Stimulated activated CD8-positive, alpha-beta memory T cell treated with anti-CD3 and anti-CD28 coated beads, Interleukin-12 subunit alpha, Interleukin-12 subunit beta, amount 100 ng/mL, for 24 hours (primary cell): ENCODE results near the gene CNDP1.
A peak's percentile ranks its signal among the peaks of the same experiment; 100 is the strongest.
"Not testable (repeated sequence)": the region's sequence is repeated elsewhere in the genome, so short reads cannot be mapped to it uniquely, and the experiment has no call there.

Experiments used
- DNase-seq: peaks from one replicate; pipeline ENCODE4 v3.0.0-alpha.2; 2020; ENCODE audit errors: extremely low read depth

CNDP1 gene, protein sequence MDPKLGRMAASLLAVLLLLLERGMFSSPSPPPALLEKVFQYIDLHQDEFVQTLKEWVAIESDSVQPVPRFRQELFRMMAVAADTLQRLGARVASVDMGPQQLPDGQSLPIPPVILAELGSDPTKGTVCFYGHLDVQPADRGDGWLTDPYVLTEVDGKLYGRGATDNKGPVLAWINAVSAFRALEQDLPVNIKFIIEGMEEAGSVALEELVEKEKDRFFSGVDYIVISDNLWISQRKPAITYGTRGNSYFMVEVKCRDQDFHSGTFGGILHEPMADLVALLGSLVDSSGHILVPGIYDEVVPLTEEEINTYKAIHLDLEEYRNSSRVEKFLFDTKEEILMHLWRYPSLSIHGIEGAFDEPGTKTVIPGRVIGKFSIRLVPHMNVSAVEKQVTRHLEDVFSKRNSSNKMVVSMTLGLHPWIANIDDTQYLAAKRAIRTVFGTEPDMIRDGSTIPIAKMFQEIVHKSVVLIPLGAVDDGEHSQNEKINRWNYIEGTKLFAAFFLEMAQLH

DNA sequence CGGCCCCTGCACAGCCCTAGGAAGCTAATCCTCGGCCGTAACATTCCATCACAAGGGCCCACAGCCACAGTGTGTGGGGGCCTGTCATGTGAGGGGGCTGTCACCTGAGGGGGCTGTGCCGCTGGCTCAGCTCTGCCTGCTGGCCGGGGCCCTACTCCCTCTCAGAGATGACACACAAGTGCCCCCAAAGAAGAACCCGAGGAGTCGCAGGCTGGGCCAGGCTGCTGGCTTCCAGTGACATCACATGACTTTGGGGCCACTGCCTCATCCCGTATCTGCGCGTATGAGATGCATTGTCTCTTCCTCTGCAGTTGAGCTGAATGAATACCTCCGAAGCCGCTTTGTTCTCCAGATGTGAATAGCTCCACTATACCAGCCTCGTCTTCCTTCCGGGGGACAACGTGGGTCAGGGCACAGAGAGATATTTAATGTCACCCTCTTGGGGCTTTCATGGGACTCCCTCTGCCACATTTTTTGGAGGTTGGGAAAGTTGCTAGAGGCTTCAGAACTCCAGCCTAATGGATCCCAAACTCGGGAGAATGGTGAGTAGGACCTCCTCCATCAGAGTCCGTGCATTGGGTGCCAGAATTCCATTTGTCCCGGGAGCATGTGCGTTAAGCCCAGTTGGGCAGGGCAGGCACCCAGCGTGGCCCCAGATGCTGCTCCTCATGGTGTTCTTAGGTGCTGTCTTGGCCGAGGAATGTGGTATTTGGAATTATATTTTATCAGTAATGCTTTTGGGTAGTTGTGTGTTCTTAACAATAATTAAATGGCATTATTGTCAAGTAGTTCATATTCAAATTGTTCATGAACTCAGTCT lies at the start of gene CNDP1:
Gene CNDP1, plus strand, starts transcription at position 351 of the 820 bp plus-strand sequence. Its CDS starts 168 bp downstream, at position 519.
- no peak for DNase-seq

DNA sequence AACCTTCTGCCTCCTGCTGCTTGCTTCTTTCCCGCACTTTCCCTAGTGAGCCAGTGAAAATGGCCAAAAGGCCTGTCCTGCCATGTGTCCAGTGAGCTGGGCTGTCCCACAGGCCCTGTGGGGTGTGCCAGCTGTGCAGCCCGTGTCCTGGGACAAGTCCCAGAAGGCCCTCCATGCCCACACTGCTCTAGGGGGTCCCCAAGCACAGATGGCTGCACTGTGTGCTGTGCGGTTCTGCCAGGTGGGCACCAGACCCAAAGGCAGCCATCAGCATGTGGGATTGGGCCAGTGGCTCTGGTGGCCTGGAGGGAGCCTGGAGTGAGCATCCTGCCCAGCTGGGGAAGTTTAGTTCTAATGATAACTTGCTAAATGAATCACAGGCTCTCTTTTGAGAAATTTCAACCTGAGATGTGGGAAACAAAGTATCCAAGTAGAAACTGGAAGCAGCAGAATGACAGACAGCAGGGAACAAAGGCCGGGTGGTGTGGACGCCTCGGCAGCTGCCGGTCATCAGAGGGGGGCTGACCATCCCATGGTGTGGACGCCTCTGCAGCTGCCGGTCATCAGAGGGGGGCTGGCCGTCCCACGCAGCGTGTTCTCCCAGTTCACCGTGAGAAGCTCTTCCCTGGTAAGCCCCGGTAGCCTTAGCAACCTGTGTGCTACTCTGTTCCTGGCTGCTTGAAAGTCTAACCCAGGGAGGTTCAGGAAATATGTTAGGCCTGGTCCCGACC lies 48.0 kb upstream of the CNDP1 start:
- DNase-seq = no peak

DNA sequence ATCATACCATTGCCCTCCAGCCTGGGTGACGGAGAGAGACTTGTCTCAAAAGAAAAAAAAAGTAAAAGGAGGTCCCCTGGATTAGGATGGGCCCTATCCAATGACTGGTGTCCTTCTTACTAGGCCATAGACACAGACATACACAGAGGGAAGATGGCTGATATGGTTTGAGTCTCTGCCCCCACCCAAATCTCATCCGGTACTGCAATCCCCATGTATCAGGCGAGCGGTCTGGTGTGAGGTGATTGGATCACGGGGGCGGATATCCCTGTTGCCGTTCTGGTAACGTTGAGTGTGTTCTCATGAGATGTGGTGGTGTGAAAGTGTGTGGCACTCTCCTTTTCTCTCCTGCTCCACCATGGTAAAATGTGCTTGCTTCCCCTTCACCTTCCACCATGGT lies 45.9 kb upstream of the CNDP1 start:
- no peak for DNase-seq

DNA sequence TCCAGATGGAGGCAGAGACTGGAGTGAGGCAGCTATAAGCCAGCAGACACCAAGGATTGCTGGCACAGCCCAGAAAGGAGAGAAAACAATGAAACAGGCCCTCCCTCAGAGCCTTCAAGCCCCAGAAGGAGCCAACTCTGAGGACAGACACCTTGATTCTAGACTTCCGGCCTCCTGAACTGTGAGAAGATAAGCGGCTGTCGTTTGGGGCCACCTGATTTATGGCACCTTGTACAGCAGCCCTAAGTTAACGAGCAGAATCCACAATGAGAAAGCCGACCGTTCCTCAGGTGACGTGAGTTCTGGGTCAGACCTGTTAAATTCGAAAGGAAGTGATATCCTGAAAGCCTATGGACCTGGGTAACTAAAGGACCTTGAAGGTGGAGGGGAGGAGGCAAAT lies 45.4 kb upstream of the CNDP1 start:
- DNase-seq = no peak

DNA sequence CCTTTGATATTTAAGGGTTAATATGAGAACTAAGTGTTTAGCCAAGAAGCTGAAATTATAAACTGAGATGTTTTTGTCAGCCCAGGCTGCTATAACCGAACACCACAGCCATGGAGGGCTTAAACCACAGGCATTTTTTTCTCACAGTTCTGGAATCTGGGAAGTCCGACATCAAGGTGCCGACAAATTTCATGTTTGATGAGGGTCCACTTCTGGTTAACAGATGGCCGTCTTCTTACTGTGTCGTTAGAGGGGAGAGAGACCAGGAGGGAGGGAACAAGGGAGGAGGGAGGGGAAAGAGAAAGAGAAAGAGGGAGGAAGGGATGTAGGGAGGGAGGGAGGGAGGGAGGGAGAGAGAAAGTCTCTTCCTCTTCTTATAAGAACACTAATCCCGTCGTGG lies 44.6 kb upstream of the CNDP1 start:
- DNase-seq = no peak

DNA sequence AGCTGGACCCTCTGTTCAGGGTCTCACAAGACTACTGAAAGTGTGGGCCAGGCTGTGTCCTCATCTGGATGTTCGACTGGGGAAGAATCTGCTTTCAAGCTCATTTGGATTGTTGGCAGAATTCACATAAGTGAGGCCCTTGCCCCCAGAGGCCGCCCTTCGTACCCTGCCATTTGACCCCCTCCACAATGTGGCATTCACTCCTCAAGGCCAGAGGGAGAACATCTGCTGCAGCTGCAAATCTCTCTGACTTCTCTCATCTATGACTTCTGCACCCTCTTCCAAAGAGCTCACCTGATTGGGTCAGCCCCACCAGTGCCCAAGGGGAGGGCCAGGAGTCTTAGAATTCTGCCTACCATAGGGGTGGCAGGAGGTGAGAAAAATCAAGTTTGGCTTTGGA lies 42.0 kb upstream of the CNDP1 start:
- no peak for DNase-seq

DNA sequence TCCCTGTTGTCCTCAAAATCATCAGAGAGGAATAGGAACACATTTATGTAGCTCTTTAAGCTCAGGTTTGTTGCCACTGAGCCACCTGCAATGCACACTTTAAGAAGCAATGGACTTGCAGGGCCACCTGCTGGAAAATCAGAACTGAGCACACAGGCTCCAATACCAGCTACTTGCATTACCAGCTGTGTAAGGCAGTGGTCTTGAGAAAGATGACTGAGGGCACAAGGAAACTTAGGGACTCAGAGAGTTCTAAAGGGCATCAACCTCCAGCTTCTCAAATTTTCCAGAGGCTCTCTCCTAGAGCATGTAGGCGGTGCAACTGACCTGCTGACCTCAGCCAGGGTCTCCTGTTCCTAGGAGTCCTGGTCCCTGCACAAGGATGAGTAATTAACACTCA lies 40.6 kb upstream of the CNDP1 start:
- no peak for DNase-seq

DNA sequence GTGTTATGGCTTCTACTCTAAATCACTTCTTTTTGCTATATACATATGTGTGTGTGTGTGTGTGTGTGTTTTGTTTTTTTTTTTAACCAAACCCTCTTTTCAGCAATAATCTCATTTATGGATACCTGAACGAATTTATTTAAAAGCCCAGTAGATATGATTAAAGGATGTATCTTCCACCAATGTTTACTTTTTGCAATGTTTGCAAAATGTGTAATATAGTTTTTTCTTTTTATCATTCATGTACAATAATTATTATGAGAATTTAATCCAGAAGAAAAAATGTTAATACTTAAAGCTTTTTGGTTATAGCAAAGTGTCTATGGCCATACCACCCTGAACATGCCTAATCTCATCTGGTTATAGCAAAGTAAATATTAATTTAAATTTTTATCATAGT lies 39.8 kb upstream of the CNDP1 start:
- DNase-seq = no peak

DNA sequence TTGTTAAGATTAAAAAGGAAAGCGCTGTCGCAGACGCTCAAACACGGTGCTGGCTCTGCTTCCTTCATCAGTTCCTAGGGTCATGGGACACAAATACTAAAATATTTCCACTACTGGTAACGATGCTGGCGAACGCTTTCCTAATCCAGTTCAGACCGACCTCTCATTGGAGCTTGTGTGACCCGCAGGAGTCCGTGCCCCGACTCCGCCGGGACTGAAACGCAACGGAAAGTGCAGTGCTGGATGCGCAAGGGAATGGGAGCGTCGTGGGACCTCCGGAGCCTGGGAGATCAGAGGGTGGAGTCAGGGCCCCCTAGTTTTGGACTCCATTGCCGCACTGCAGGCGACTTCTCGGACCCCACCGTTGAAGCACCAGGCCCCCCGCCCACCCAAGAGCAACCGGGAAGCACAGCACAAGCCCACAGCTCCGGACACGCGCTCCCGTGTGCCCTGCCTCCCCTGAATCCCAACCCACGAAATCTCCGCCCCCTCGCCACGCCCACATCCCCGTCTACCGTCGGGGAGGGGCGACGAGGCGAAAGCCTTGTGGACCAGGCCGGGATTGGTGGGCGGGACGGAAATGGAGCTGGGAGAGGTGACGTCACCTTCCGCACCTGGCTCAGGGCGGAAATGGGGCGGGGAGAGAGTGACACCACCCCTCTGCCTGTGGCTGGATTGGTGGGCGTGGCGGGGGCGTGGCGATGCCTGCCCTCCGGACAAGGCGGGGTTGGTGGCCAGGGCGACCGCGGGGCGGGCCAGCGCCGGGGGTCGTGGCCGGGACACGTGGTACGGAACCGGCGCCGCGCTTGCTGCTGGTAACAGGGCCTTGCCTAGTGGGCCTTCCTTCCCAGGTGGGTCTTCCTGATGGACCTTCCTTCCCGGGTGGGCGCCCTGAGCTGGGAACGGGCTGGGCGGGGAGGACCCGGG lies 38.5 kb upstream of the CNDP1 start, which contains the start of gene CNDP2:
Gene CNDP2, plus strand, starts transcription at position 783 of the 927 bp plus-strand sequence. CDS start 3,611 bp downstream, outside the sequence.
- peak; percentile 99 for DNase-seq

DNA sequence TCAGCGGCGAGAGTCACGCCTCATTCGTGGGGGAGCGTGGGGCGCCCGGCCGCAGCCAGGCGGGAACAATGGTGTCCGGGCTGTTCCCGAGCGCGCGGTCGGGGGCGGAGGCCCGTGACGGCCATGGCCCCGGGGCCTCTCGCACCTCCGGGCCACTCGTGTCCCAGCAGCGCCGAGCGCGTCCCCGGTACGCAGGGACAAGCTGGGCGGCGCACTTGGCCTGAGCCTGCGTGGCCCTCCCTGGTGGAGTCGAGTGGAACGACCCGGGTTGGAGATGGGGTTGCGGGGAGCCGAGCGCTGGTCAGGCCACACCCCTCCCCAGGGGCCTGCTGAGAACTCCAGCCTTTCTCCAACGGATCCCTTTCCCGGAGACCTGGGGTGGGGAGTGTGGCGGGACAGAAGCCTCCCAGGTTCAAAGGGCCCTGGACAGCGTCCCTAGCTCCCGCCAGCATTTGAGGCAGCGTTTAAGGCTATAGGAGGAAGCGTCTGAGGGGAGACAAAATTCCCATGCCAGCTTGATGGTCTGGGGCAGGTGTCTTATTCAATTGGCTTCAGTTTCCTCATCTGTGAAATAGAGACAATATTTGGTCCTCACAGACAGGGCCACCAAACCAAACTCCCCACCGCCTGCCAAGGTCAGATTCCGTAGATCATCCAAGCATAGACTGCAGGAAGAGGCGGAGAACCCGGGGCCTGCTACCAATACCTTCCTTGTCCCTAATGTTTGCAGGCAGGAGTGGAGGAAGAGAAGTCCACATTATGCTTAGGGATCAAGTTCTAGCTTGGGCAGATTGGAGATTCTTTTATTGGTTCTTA lies 37.6 kb upstream of the CNDP1 start:
- DNase-seq = no peak

DNA sequence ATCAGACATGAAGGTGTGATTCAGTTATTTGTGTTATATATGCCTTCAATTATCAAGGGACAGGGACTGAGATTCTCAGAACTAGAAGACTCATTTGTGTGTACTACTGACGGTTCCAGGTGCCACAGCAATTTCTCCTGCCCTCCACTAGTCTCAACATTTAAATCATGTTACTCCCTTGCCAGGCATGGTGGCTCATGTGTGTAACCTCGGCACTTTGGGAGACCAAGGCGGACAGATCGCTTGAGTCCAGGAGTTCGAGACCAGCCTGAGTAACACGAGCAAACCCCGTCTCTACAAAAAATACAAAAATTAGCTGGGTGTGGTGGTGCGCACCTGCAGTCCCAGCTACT lies 37.0 kb upstream of the CNDP1 start:
- no peak for DNase-seq

DNA sequence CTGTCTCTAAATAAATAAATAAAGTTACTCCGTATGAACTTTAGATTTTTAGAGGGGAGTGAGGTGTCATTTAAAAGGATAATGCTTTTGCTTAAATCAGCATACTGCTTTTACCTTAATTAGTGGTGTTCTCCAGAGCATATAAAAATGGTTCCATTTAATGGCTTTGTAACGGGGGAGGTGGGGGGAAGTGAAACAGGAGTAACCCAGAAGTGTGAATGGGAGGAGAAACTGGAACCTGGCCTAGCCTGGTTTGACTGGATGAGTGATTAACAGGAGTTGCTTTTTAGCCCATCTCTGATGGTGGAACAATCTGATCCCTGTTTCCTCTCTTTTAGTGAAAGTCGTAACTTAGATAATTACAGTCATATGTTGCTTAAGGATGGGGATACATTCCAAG lies 36.5 kb upstream of the CNDP1 start:
- DNase-seq = no peak

DNA sequence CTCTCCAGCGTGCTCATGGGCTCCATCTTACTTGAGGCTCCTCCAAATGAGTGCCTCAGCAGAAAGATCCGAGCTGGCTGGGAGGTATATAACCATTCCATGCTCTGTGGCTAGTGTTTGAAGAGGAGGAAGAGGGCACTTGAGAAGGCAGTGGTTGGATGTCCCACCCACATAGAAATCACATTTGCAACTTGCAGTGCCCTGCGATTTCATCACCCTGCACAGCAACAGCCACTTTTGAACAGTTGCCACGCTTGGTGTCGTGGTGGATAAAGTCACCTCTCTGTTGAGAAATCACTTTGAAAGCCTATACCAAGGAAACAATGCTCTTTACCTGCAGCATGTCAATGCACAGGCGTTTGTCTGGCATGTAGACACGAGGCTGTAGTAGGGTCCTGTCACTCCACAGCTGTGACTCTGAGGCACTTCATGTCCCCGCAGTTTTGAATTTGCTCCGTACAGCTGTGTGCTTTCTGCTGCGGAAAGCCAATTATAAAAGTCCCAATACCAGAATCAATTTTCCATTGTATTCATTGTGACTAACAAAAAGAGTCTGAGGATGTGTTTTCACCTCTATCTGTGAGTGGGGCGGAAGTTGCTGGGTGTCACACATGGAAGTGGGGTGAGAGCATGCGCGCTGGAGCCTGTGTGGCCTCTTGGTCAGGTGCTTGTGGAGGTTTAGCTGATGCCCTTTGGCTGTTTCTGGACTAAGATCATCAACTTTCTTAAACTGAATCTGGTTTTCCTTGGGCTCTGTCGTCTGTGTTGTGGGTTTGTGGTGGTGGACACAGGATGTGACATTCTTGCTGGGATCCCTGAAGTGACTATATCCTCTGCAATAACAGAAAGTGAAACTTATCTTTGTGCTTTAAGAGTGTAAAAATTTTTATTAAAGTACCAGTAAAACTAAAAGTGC lies 35.3 kb upstream of the CNDP1 start:
- peak; percentile 63 for DNase-seq

DNA sequence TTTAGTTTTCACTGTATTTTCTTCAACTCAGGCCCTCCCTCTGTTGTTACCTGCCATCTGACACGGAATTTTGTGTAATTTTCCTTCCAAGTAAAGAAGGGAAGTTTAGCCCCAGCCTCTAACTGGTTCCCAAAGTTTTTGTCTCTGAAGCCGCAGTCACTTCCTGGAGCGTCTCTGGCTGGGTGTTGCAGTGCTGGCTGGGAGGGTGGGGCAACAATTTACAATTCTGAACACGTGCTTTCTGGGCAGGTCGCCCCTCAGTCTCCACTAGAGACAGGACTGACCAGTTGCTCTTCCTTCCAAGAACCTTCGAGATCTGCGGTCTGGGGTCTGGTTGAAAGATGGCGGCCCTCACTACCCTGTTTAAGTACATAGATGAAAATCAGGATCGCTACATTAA lies 34.7 kb upstream of the CNDP1 start:
- DNase-seq = no peak

DNA sequence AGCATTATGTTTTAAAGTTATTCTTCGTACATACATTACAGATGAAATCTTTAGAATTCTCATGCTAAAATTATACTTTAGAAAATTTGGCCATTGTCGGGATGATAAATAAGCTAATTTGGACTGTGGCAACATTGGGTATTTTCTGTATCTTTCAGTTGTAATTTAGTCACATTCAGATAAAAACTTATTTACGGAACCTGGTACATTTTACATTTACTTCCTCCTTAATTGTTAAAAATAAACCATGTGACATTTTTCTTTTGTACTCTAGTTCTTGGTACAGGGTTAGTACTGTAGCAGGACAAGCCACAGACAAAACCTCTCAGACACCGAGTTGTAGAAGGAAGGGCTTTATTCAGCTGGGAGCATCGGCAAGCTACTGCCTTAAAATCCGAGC lies 33.9 kb upstream of the CNDP1 start:
- DNase-seq = no peak

DNA sequence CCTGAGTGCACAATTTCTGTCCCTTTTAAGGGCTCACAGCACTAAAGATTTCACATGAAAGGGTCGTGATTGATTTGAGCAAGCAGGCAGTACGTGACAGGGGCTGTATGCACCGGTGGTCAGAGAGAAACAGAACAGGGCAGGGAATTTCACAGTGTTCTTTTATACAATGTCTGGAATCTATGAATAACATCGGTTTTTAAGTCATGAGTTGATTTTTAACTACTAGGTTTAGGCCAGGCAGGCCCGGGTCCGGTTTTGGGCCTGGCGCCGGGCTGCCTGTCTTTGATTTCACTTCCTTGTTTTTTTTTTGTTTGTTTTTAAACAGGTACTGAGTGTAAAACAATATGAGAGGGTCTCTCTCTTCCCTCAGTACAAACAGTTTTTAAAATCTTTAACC lies 33.5 kb upstream of the CNDP1 start:
- not testable (repeated sequence) for DNase-seq

DNA sequence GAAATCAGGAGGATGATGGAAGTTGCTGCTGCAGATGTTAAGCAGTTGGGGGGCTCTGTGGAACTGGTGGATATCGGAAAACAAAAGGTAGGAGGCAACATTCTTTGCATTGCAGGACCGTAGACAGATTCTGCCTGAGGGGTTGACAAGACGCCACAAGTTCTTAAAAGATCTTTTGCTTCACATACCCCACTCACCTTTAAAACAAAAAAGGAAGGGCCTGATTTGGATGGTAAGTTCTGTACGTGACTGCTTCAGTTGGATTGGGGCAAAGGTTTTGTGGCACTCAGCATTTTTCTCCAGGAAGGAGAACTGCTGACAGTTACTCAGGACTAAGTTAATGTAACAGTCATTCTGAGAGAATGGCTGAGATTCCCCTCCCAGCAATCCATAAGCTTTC lies 32.9 kb upstream of the CNDP1 start:
- DNase-seq = no peak

DNA sequence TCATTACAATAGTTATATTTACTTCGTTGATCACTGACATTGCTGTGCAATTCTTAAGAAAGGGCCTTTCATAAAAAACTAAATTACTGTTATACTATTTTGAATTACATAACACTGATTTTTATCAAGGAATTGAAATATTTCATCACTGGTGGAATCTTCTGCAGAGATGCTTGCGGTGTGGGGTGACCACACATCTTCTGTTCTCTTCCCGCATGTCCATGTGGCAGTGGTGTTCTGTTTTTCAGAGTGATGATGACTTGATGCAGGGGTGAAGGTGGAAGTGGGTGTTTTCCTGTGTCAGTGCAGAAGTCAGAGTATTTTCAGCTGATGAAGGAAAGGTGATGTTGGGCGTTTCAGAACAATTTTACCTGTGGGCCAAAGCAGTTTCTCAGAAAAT lies 31.2 kb upstream of the CNDP1 start:
- no peak for DNase-seq

DNA sequence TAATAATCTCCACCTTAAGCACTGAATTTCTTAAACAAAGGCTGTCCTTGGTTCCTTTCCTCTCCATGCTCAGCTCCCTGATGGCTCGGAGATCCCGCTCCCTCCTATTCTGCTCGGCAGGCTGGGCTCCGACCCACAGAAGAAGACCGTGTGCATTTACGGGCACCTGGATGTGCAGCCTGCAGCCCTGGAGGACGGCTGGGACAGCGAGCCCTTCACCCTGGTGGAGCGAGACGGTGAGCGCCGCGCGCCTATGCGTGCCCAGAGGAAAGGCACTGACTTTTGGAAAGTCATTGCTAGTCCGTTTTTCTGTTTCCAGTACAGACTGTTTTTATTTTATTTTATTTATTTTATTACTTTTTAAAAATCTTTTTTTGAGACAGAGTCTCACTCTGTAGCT lies 28.5 kb upstream of the CNDP1 start:
- no peak for DNase-seq
